Uterus (tissue), 4 donors: ENCODE results near the gene ANGPTL4. TPM values are rescaled to one million over a fixed set of nuclear protein-coding genes. Genes with fewer than 3 reads are reported as not detected.

ENCODE experiments used
- DNase-seq, 2 donors: peaks; one replicate each; pipeline ENCODE4 v3.0.0-alpha.2; 2019 to 2020
- H3K27ac ChIP-seq, 2 donors: fragments of 200-600 bp; sonication (generic); 1 replicate in 1 of 2; 2 replicates in 1 of 2; pipeline ENCODE4 v1.5.1; 2016 to 2018
- H3K27me3 ChIP-seq, 2 donors: fragments of 200-600 bp; sonication (generic); one replicate each; pipeline ENCODE4 v1.5.1; 2018 to 2019; ENCODE audit warnings: control low read depth in 1 of 2
- H3K36me3 ChIP-seq, 2 donors: fragments of 200-600 bp; sonication (generic); one replicate each; pipeline ENCODE4 v1.5.1; 2019; ENCODE audit warnings: control low read depth in 1 of 2
- H3K4me1 ChIP-seq, 2 donors: fragments of 200-600 bp; sonication (generic); one replicate each; pipeline ENCODE4 v1.5.1; 2018 to 2019; ENCODE audit warnings: control low read depth in 1 of 2
- H3K4me3 ChIP-seq, 2 donors: fragments of 200-600 bp; sonication (generic); 1 replicate in 1 of 2; 2 replicates in 1 of 2; pipeline ENCODE4 v1.5.1; 2018 to 2019; ENCODE audit warnings: mild to moderate bottlenecking in 1 of 2
- H3K9me3 ChIP-seq, 2 donors: fragments of 200-600 bp; sonication (generic); one replicate each; pipeline ENCODE4 v1.5.1; 2019; ENCODE audit warnings: control low read depth in 1 of 2
- POLR2A ChIP-seq, 2 donors: fragments of 450-650 bp; IDR thresholded peaks; one replicate each; pipeline ENCODE4 v1.6.1; 2016; ENCODE audit warnings: antibody characterized with exemption in 2 of 2, mild to moderate bottlenecking in 1 of 2, moderate library complexity in 1 of 2
- intact Hi-C: fragments of 100-400 bp; cut with DNase I; formaldehyde crosslinking; loops from one replicate; pipeline ENCODE4 v1.15.1; 2023; ENCODE audit warnings: low total_unique reads
- total RNA-seq, 4 donors: library from RNA; depleted of rRNA in 3 of 4; stranded (reverse); fragments of >200 nt in 3 of 4; gene quantifications; one replicate each; pipeline versions ENCODE4 v1.1.0 to v1.2.4, GENCODE V29; 2014 to 2023
- TF ChIP-seq, protein P1 (sequence below), 4 experiments: fragments of 200-600 bp in 2 of 4; fragments of 450-650 bp in 2 of 4; sonication (generic) in 2 of 4; IDR thresholded peaks; one replicate each; pipeline ENCODE4 v1.5.1; 2016 to 2019; ENCODE audit warnings: antibody characterized with exemption in 4 of 4, mild to moderate bottlenecking in 2 of 4, moderate library complexity in 1 of 4
- donor health status: DM: yes; HTN: yes; CAD: no.

Gene ANGPTL4
- total RNA-seq, 4 donors from 2014 or later, result 0.76 to 21.2 (median 13.5) TPM

DNA sequence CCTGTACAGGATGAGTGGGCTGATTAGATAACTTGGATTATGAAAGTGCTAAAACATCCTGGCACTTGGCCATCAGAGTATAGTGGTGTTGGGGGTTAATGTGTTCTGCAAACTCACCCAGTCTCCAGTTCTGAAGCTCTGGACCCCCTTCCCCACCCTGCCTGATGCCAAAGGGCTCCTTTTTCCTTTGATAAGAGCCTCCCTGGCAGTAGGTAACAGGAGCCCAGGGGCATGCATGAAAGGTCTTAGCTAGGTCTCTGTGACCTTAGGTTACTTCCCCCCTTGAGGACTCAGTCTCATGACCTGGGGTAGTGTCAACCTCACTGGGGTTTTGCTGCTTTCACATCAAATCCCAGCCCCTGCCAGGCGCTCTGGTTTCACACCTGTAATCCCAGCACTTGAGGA lies 40.2 kb upstream of the ANGPTL4 start:
- intact Hi-C loops, result no loop called here
- Histone ChIP-seq H3K9me3 (no peaks in the 10 kb centered on the region), H3K36me3 (no peaks in the 10 kb centered on the region), H3K4me1 (peaks cover 0 to 11% of the 10 kb centered on the region in 2 donors), H3K4me3 (no peak overlapping the region), H3K27me3 (no peaks in the 10 kb centered on the region), H3K27ac (no peak overlapping the region)
- no peak for TF ChIP-seq POLR2A (IDR thresholded peaks at IDR 0.05)
- TF ChIP-seq, protein P1, sequence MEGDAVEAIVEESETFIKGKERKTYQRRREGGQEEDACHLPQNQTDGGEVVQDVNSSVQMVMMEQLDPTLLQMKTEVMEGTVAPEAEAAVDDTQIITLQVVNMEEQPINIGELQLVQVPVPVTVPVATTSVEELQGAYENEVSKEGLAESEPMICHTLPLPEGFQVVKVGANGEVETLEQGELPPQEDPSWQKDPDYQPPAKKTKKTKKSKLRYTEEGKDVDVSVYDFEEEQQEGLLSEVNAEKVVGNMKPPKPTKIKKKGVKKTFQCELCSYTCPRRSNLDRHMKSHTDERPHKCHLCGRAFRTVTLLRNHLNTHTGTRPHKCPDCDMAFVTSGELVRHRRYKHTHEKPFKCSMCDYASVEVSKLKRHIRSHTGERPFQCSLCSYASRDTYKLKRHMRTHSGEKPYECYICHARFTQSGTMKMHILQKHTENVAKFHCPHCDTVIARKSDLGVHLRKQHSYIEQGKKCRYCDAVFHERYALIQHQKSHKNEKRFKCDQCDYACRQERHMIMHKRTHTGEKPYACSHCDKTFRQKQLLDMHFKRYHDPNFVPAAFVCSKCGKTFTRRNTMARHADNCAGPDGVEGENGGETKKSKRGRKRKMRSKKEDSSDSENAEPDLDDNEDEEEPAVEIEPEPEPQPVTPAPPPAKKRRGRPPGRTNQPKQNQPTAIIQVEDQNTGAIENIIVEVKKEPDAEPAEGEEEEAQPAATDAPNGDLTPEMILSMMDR (IDR thresholded peaks at IDR 0.05), result no peak
- DNase-seq, result no peak

DNA sequence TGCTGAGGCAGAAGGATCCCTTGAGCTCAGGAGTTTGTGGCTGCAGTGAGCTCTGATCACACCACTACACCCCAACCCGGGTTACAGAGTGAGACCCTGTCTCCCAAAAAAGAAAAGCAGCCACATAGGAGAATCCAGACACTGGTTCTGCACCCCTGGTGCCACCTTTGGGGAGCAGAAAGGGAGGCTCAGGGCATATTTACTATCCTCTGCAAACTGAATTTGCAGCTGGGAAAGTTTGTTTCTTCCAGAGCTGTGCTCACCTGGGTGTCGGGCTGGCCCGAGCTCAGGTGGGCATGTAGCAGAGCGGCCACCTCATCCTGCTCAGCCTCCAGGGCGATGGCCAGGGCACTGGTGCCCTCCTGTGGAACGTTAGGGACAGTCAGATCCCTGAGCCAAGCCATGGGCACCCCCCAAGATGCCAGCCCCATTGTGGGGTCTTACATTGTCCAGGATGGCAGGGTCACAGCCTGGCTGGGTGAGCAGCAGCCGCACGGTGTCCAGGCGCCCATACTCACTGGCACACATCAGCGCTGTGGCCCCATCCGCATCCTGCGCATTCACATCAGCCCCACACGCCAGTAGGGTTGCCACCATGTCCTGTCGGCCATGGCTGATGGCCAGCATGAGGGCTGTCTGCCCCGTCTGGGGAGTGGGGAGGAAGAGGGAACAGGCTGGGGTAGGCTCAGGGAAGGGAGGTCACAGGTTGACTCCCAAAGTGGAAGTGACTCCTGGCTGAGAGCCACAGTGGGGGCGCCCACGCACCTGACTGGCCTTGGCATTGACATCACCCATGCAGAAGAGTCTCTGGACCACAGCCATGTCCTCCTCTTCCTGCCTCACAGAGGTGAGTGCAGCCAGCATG lies 39.5 kb upstream of the ANGPTL4 start:
- peaks cover 0 to 11% of the 10 kb centered on the region in 2 donors for H3K4me1 ChIP-seq
- no peak for TF ChIP-seq POLR2A (IDR thresholded peaks at IDR 0.05)
- no peaks in the 10 kb centered on the region for H3K9me3 ChIP-seq
- H3K4me3 ChIP-seq, result no peak overlapping the region
- H3K27ac ChIP-seq, result no peak overlapping the region
- no peaks in the 10 kb centered on the region for H3K36me3 ChIP-seq
- no peaks in the 10 kb centered on the region for H3K27me3 ChIP-seq
- intact Hi-C loops, result no loop called here
- peak in 1 of 2 donors; percentile 49 for DNase-seq

DNA sequence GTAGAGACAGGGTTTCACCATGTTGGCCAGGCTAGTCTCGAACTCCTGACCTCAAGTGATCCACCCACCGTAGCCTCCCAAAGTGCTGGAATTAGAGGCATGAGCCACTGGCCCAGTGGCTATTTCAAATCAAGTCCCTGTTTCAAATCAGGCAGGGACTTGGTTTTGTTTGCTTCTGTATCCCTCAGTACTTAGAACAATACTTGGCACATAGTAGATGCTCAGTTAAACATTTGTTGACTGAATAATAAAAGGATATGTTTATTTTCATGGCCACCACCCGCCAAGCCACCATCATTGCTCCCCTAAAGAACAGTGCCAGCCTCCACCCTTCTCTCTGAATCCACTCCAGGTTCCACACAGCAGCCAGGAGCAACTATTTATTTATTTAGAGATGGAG lies 38.5 kb upstream of the ANGPTL4 start:
- H3K36me3 ChIP-seq, result no peaks in the 10 kb centered on the region
- no peak for DNase-seq
- H3K27ac ChIP-seq, result no peak overlapping the region
- peaks cover 0 to 9% of the 10 kb centered on the region in 2 donors for H3K4me1 ChIP-seq
- no peaks in the 10 kb centered on the region for H3K9me3 ChIP-seq
- intact Hi-C loops, result no loop called here
- no peak for TF ChIP-seq POLR2A (IDR thresholded peaks at IDR 0.05)
- TF ChIP-seq, protein P1 (IDR thresholded peaks at IDR 0.05), result no peak
- H3K4me3 ChIP-seq, result no peak overlapping the region
- H3K27me3 ChIP-seq, result no peaks in the 10 kb centered on the region

DNA sequence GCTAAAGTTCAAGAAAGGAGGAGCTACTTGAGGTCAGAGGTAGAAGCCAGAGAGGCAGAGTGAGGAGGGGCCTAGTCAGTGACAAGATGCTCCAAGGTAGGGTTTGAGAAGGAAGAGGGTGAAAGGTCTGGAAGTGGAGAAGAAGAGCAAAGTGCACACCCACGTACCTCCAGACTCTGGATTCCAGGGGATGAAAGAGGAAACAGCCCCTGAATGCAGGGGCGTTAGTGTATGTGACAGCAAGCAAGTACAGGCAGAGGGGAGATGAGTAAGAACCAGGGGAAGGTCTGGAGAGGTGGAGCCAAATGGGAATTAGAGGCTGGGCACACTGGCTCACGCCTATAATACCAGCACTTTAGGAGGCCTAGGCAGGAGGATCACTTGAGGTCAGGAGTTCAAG lies 34.0 kb upstream of the ANGPTL4 start:
- no peak for DNase-seq
- Histone ChIP-seq H3K4me1 (peaks cover 0 to 10% of the 10 kb centered on the region in 2 donors), H3K4me3 (no peak overlapping the region), H3K27ac (no peak overlapping the region), H3K9me3 (no peaks in the 10 kb centered on the region), H3K36me3 (no peaks in the 10 kb centered on the region), H3K27me3 (peaks cover 0 to 14% of the 10 kb centered on the region in 2 donors)
- TF ChIP-seq, protein P1 (IDR thresholded peaks at IDR 0.05), result no peak
- TF ChIP-seq POLR2A (IDR thresholded peaks at IDR 0.05), result no peak
- intact Hi-C loops, result no loop called here

DNA sequence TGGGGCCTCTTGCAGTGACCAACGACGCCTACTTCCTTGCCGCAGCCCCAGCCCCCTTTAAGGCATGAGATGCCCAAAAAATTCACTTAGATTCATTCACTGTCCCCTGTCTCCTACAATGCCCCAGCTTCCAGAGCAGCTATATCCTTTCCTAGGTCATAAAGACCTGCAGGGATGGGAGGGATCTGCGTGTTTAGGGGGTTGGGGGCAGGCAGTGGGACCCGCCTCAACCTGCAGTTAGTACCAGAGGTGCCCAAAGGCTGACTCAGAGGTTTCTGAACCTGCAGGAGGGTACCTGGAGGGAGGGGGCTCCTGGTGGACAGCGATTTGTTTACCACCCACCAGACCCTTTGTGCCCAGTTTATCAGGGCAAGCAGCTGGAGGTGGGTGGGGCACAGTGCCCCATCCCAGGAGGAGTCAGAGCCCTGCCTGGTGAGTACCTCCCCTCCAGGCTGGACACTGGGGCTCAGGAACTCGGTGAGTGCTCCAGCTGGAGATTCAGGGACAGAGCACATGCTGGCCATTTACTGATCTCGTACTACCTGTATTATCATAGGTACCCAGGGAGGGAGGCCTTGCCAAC lies 32.6 kb upstream of the ANGPTL4 start:
- no peak for DNase-seq
- Histone ChIP-seq H3K36me3 (no peaks in the 10 kb centered on the region), H3K27me3 (peaks cover 0 to 14% of the 10 kb centered on the region in 2 donors), H3K4me3 (no peak overlapping the region), H3K27ac (no peak overlapping the region), H3K9me3 (no peaks in the 10 kb centered on the region), H3K4me1 (peaks cover 0 to 16% of the 10 kb centered on the region in 2 donors)
- TF ChIP-seq POLR2A (IDR thresholded peaks at IDR 0.05), result no peak
- TF ChIP-seq, protein P1 (IDR thresholded peaks at IDR 0.05), result no peak
- intact Hi-C loops, result no loop called here
